GM18508 (cell line): ENCODE results near the gene AUTS2.

Experiments used
- ATAC-seq: cut with Tn5 transposase; IDR thresholded peaks from one replicate; pipeline ENCODE4 v1.9.1; 2021; ENCODE audit warnings: moderate number of reproducible peaks; ENCODE audit not compliant: insufficient read depth, unreplicated experiment

The AUTS2 gene

DNA sequence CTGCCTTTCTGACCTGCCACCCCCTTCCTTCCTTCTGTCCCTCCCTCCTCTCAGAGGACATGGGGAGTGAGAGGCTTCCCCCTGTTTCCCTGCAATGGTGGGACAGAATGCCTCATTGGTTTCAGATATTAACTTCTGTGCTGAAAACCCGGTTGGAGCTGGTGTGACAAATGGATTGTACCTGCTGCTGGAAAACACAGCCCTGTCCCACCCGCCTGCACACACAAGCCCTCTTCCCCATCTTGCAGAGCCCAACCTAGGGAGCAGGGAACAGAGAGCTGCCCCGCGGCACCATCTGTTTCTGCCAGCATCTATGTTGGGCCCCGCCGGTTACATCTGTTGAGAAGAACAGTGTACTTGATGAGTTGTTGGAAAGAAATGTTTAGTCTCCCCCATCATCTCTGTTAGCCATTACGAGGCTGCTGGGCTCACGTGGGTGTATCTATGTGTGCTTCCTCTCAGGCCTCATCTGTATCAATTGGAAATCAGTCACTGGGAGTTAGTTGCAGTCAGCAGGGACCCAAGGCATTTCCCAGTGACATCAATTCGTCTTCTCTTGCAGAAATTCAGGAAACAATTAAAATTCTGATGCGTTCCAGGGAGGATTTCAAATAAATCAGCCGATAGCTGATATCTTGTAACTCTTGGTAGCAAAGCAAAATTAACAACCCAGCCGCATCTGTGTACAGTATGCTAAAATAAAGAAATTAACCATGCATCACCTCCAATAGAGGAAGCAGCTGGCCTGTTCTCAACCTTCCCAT, 808.1 kb downstream of the AUTS2 start:
- no peak for ATAC-seq

DNA sequence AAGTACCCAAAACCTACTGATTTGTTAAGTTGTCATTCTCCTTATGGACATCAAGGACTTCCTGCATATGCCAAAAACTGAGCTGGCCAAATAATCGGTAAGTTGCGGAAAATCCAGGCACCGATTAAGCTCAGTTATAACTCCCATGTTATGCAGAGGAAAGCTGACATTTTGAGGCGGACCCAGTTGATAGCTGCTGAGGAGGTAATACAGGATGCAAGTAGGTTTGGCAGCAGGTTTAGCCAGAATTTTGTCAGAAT, 808.6 kb downstream of the AUTS2 start:
- ATAC-seq: no peak

DNA sequence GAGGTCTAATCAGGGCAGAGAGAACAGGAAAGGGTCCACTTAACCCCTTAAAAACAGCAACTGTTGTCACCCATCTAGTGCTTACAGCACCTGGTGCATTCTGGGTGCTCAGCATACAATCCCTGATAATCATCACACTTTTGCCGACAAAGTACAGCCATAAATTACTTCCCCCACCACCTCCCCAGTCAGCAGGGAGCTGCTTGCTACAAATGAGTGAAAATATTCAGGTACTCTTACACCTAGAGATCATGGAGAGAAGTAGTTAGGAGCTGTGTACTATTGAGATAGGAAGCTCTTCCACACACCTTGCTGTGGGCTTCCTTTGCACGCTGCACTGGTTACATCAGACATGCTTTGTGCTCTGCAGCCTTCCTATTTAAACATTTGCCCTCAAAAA, 810.2 kb downstream of the AUTS2 start:
- no peak for ATAC-seq

DNA sequence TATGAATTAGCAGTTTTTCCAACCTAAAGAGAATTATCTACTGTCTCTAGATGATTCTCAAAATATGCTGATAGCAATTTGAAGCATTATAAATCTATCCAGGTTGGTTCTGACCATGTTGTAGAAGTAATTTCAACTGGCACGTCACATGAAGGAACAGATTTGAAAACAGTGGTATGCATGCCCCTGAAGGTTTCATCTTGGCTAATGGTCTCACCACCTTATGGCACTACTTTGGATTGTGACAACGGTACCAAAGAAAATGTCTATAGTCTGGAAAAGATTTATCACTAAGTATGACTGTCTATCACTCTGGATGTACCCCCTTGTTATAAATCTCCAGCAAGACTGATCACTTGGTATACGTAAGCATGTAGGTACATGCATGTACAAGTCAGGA, 810.6 kb downstream of the AUTS2 start:
- no peak for ATAC-seq

DNA sequence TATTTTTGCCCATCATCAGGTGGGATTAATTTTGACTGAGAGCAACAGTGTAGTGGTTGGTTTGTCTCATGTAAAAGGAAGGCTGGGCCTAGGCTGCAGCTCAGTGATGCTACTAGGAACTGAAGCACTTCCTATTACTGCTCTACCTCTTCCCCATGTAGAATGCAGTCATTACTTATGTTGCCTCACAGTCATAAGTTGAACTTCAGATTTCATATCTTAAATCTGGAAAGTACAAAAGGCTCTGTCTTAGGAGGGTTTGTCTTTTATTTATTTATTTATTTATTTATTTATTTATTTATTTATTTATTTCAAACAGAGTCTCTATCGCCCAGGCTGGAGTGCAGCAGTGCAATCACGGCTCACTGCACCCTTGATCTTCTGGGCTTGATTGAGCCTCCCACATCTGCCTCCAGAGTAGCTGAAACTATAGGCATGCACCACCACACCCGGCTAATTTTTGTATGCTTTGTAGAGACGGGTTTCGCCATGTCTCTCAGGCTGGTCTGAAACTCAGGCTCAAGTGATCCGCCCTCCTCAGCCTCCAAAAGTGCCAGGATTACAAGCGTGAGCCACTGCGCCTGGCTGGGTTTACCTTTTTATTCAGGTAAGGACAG, 812.0 kb downstream of the AUTS2 start:
- no peak for ATAC-seq

DNA sequence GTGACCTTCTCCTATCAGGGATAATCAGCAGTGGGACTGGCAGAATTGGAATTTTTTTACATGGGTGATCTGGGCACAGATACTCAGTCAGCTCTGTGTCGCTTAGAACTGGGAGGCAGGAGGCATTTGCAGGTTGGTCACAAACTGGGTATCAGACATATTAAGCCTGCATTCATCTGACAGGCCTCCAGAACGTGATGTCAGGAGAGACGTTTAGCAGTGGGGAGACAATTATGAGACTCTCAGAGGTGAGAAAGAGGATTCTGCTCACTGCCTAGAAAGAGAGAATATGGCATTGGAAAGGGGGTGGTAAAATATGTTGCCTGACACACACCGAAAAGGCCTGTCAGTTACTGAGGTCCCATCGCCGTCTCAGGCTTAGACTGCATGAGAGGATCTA, 816.1 kb downstream of the AUTS2 start:
- no peak for ATAC-seq

DNA sequence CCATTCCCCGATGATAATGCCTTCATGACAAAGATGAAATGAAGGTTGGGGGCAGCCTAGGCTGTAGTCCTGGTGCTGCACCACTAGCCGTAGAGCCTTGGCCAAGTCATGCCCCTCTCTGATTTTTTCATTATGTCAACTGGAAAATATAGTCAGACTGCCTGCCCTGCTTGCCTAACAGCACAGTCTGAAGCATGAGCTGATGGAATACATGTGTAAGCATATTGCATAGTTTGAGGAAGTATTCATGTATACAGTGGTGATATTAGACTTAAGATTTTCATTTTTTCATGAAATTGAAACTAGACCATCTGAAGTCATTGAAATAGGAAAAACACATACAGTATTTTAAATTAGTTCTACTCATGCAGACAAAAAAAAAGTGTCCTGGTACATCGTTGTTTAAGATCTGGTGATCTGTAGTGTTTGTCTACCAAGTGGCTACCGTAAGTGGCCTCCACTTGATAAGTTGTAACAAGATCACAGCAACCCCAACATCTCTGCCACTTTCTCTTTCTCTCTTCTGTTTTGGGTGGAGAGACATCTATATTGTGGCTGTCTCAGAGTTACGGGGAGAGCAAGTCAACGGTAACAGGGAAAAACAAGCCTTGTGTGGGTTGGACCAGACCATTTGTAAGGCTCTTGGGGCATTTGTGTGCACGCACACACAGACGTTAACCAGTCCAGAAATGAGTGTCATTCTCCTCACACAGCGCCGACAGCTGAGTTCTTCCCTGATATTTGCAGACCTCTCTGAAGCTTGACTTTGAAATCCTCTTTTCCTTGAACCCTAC, 817.1 kb downstream of the AUTS2 start:
- no peak for ATAC-seq

DNA sequence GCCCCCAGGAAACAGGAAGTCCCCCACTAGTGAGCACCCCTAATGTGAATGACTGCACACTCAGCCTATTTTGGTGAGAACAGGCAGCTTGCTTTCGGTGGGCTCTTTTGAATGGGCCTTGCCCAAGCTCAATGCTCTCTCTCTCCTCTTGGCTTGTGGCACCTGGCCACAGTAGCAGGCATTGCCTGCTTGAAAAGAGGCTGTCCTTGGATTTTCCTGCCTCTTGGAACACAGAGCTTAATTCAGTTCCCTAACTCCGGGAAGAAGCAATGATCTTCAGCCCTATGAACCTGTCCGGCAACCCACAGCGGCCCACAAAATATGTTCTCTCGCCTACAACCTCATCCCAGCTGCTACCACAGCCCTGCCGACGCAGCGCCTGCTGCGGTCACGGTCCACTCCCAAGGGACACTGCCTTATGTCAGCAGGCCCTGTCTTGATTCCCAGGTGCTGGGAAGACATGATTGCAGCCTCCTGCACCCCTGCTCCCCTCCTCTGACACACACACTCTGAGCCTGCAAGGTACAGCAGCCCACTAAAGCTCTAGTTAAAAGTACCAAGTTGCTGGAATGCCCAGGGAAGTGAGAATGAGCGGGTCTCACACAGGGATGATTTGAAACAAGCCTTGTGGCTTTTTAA, 818.2 kb downstream of the AUTS2 start:
- no peak for ATAC-seq

DNA sequence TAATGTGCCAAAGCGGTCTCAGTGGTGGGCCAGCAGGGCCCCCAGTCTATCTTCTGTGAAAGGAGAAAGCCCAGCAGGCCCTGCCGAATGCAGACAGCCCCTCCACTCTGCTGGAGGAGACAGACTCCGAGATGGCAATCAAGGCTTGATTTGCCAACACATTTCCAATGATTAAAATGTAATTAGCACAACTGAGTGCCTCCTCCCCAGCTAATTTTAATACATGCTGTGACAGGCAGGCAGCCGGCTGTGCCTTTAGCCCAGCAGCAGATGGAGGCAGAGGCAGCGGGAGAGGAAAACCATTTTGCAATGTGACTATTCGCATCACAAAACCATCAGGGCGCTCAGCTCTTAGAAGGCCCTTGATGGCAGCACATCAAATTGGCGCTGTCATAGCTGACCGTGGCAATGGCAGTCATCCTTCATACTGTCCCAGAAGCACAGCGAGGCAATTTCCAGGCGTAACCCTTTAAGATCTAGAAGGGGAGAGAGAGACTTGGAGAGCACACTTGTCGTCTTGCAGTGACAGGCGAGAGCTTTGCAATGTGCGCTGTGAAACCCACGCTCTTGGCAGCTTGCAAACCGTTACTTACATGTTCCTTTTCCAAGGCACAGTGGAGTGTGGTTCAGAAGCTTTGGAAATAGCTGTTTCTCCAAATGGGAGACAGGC, 818.8 kb downstream of the AUTS2 start:
- ATAC-seq: no peak

DNA sequence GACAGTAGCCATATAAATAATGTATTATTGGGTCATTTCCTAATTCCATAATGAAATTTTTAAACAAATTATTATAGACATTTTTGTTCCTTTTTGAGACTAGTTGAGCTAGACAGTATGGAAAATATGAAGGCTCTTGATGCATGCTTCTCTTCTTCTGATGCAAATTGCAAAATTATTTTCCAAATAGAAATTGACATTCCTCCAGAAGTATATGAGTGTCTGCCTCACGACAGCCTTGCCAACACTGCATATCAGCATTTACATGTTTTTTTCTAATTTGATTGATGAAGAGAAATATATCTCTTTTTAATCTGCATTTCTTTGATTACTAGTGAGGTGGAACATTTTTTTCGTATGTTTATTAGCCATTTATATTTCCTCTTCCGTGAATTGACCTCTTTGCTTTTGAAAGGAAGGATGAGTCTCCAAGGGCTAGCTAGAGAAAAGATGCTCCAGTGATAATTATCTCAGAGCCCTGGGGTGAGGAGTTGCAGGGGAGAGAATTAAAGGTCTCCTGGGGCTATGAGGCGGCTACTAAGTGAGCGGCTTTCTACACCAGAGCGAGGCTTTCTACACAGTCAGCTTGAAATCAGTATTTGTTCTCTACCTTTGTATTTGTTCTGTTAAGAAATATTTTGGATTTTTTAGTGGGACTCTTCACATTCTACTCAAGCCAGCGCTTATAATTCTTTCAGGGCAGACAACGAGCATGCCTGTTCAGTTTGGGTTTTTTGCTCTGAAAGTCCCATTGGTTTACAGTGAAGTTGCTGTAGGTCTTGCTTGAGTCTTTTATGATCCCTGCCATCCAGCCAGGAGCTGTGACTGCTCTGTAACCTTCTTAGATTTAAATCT, 821.5 kb downstream of the AUTS2 start:
- no peak for ATAC-seq

DNA sequence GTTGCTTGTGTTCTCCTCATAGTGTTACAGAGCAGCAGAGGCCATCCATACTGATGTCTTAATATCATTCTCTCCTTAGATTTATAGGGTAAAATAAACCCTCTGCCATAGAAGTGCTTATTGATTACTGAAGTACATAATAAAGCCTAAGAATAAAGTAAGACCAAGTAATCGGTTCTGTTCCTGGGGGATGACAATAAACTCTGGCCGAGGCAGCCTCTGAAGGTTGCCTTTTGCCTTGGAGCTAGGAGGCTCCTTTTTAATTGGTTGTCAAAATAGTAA, 822.0 kb downstream of the AUTS2 start:
- ATAC-seq: no peak

DNA sequence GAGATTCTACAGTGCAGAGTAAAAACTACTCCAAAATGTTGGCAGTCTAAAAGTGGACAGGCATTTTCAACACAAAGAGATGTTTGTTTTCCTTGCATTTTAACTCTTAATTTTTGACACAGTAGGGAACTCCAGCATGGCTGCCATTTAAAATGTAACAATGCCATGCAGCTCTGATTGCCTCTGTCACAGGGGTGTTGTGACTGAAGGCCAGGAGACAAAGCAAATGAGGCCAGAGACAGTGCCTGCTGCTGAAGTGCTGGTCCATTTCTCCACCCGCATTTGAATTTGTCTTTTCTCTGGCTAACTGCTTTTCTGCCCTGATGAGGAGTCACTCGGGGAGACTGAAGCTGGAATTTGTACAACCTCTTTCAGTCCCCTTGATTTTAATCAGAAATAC, 823.0 kb downstream of the AUTS2 start:
- ATAC-seq: no peak

DNA sequence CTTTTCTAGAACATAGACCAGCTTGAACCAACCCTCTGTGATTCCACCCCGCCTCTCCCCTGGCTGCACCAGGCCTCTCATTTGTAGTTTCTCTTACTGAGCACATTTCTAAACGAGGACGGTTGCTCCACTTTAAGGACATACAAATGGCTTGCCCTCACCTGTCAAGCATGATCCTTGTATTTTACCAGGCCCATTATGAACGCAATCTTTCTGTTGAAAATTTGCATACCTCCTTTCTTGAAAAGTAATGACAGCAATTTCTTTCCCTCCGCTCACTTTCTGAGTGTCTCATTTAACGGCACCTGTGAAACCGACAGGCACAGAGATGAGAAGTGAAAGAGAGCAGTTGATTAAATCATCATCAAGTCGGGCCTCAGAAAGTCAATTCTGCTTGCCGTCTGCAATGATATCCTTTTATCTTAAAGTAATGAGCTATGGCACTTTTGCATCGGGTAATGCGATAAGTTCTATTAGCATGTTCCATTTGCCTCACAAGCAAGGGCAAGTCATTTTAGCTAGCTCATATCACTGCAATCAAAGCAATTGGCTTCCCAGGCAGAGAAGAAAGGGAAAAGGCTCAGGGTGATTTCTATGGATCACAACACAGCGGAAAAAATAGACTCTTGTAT, 828.1 kb downstream of the AUTS2 start:
- peak; percentile 70 for ATAC-seq

DNA sequence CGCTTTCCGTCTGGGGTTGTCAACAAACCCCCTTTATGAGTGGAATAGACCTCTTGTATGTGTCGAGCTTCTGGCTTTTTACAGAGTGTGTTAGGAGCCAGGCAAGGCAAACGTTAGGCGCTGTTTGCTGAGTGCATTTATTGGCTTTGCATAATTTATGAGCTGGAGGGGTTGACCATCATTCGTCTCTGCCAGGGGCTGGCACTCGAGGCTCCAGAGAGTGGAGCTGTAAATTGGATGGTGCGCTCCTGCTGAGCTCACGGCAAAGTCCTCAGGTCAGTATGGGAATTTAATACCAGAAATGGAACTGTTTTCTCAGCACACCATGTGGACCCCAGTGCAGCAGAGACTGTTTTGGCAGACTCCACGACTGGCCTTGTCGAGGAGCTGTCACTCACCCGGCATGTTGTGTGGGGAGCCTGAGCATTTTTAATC, 834.3 kb downstream of the AUTS2 start:
- ATAC-seq: no peak

DNA sequence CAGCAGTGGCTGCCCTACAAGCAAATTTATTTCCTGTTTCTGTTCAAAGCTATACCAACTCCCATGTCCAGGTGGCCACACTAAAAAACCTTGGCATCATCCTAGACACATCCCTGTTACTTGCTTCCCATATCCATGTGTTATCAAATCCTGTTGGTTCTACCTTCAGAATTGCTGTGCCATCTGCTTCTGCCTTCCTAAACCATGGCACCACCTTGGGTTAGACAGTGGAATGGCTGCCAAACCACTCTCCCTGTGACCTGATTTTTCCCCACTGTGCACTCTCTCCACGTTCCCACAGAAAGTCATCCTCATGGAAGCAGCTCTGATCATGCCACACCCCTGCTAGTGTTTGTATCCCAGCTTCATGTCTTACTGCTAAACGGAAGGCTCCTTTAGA, 836.1 kb downstream of the AUTS2 start:
- ATAC-seq: no peak

DNA sequence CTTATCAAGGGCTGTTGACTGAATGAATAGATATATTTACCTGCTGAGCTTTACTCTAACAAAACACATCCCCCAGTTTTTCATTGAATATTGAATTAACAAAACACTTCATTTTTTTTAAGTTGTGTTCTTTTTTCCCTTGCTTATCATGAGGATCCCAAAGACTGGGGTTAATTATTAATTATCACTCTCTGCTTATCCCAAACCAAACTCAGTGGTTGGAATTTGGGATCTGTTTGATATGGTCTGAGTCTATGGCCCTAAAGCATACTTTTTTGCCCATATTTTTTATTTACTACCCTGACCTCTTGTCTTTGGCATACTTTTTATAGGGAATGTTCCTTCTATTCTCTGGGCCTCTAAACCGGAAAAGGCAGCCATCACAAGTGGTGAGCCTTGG, 836.5 kb downstream of the AUTS2 start:
- no peak for ATAC-seq

DNA sequence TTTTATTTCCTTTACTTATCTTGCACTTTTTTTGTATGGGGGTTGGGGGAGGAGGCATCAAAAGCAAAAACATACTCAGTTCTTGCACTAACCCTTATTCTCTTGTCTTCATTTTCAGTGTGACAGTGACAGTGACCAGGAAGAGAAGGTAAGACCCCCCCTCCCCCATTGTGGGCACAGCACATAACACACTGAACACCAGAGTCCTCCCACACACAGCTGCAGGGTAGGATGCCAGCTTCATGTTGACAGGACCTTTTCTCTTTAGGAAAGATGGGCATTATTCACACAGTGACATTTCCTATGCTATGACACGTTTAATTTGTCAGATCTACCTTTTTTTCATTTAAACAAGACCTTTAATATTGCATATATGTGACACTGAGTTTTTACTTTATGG, 837.4 kb downstream of the AUTS2 start:
- no peak for ATAC-seq

DNA sequence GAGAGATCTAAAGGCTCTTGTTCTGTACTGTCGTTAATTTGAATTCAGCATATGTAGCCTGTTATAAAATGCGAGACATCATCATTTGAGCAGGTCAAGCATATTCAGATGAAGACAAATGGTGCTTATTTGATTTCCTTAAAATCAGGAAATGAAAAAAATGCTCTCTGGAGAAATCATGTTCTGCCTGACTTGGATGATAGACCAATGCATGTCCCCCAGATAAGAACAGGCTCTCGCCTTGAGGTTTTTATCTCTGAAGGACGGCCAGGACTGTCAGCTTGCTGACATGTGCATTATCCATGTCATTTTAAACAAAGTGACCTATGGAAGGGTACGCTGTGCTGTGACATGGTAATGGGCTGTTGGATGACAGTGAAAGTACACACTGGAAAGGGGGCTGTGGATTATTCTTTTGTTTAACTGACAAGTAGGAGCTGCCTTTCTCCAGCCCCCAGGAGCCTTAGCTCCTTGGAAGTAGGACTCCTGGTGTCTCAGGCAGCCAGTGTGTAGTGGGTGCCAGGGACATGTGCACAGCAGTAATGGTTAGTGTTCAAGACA, 838.6 kb downstream of the AUTS2 start:
- no peak for ATAC-seq

DNA sequence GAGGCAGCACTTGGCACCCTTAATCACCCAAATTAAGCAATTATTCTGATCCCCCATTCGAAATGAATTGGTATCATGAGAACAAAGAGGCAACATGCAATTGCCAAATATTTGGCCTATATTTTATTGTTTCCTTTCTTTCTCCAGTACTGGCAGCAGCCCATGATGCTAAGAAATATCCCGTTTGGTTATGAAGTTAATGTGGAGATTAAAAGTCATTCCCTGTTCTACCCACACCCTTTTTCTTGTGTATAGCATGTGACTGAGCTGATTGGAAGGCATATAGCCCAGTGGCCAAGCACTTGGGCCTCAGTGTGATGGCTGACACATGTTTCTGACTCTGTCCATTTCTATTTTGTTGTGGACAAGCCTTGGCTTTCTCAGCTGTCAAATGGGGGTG, 841.4 kb downstream of the AUTS2 start:
- no peak for ATAC-seq
